MM.1S (cell line): ENCODE data around the gene ZHX3.

Experiments used
- DNase-seq: peaks from one replicate; pipeline ENCODE4 v3.0.0-alpha.2; 2015
- H2AFZ ChIP-seq: fragments of 300-600 bp; sonication (generic); 2 replicates; pipeline ENCODE4 v1.6.0; 2016; ENCODE audit warnings: antibody characterized with exemption, low read length
- H3F3A ChIP-seq: fragments of 300-600 bp; sonication (generic); 2 replicates; pipeline ENCODE4 v1.6.1; 2016; ENCODE audit warnings: mild to moderate bottlenecking, antibody characterized with exemption, low read length, moderate library complexity, mixed read lengths; ENCODE audit not compliant: insufficient read depth
- H3K27ac ChIP-seq: fragments of 300-600 bp; sonication (generic); 2 replicates; pipeline ENCODE4 v1.5.1; 2016; ENCODE audit warnings: mild to moderate bottlenecking, low read length
- H3K27me3 ChIP-seq: fragments of 300-600 bp; sonication (generic); replicated peaks from 2 replicates; pipeline ENCODE4 v1.6.0; 2016; ENCODE audit warnings: low read length; ENCODE audit not compliant: insufficient read depth
- H3K36me3 ChIP-seq: fragments of 300-600 bp; sonication (generic); replicated peaks from 2 replicates; pipeline ENCODE4 v1.6.1; 2016; ENCODE audit warnings: mild to moderate bottlenecking, low read length, mixed read lengths; ENCODE audit not compliant: insufficient read depth
- H3K4me1 ChIP-seq: fragments of 300-600 bp; sonication (generic); 2 replicates; pipeline ENCODE4 v1.6.1; 2016; ENCODE audit warnings: low read length, mixed read lengths
- H3K4me2 ChIP-seq: fragments of 300-600 bp; sonication (generic); 2 replicates; pipeline ENCODE4 v1.6.0; 2016; ENCODE audit warnings: low read depth, low read length
- H3K4me3 ChIP-seq: fragments of 300-600 bp; sonication (generic); 2 replicates; pipeline ENCODE4 v1.5.1; 2016; ENCODE audit warnings: low read length, mixed read lengths
- H3K79me2 ChIP-seq: fragments of 300-600 bp; sonication (generic); 2 replicates; pipeline ENCODE4 v1.6.1; 2016; ENCODE audit warnings: mixed run types, low read length, mixed read lengths
- H3K9ac ChIP-seq: fragments of 300-600 bp; sonication (generic); 2 replicates; pipeline ENCODE4 v1.6.1; 2016; ENCODE audit warnings: low read length, mixed read lengths
- H3K9me2 ChIP-seq: fragments of 300-600 bp; sonication (generic); replicated peaks from 2 replicates; pipeline ENCODE4 v1.6.1; 2016; ENCODE audit warnings: mild to moderate bottlenecking, low read length, mixed read lengths; ENCODE audit not compliant: insufficient read depth
- H3K9me3 ChIP-seq: fragments of 300-600 bp; sonication (generic); replicated peaks from 2 replicates; pipeline ENCODE4 v1.6.1; 2016; ENCODE audit warnings: mild to moderate bottlenecking, low read length, mixed read lengths; ENCODE audit not compliant: insufficient read depth
- H4K20me1 ChIP-seq: fragments of 300-600 bp; sonication (generic); 2 replicates; pipeline ENCODE4 v1.6.1; 2016; ENCODE audit warnings: mild to moderate bottlenecking, low read length, moderate library complexity, mixed read lengths; ENCODE audit not compliant: insufficient read depth
- EZH2 ChIP-seq: fragments of 300-600 bp; sonication (generic); optimal IDR thresholded peaks from 2 replicates; pipeline ENCODE3; 2017; ENCODE audit warnings: low read depth, mild to moderate bottlenecking, antibody characterized with exemption, low read length, mixed read lengths
- EZH2phosphoT487 ChIP-seq: fragments of 300-600 bp; sonication (generic); IDR thresholded peaks from 2 replicates; pipeline ENCODE4 v1.6.1; 2018; ENCODE audit warnings: antibody characterized with exemption, low read length
- TF ChIP-seq, protein P1 (sequence below): fragments of 300-600 bp; sonication (generic); IDR thresholded peaks from 2 replicates; pipeline ENCODE4 v1.5.1; 2016; ENCODE audit warnings: antibody characterized with exemption, low read length, mixed read lengths

Gene ZHX3

GRCh38 chr20:41225091-41225490 is 92.4 kb downstream of the ZHX3 start:
- Histone ChIP-seq H3K27me3 (no peaks in the 10 kb centered on the region), H3K9ac (no peak overlapping the region), H3K36me3 (no peaks in the 10 kb centered on the region), H3K4me3 (no peak overlapping the region), H3K4me1 (peaks cover 19% of the 10 kb centered on the region), H3K4me2 (no peak overlapping the region), H3K9me3 (no peaks in the 10 kb centered on the region), H3K9me2 (no peaks in the 10 kb centered on the region), H3F3A (0 out of 2 replicates have a peak, but pooled peaks cover 4% of the 10 kb centered on the region), H3K79me2 (no peaks in the 10 kb centered on the region), H3K27ac (no peak overlapping the region), H4K20me1 (no peaks in the 10 kb centered on the region), H2AFZ (no peak overlapping the region)
- TF ChIP-seq, protein P1, sequence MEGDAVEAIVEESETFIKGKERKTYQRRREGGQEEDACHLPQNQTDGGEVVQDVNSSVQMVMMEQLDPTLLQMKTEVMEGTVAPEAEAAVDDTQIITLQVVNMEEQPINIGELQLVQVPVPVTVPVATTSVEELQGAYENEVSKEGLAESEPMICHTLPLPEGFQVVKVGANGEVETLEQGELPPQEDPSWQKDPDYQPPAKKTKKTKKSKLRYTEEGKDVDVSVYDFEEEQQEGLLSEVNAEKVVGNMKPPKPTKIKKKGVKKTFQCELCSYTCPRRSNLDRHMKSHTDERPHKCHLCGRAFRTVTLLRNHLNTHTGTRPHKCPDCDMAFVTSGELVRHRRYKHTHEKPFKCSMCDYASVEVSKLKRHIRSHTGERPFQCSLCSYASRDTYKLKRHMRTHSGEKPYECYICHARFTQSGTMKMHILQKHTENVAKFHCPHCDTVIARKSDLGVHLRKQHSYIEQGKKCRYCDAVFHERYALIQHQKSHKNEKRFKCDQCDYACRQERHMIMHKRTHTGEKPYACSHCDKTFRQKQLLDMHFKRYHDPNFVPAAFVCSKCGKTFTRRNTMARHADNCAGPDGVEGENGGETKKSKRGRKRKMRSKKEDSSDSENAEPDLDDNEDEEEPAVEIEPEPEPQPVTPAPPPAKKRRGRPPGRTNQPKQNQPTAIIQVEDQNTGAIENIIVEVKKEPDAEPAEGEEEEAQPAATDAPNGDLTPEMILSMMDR = no peak
- no peak for DNase-seq

- no peak overlapping the region for H3K27ac ChIP-seq
- no peaks in the 10 kb centered on the region for H3K9me3 ChIP-seq
- no peak for DNase-seq
- H3K4me3 ChIP-seq = no peak overlapping the region
- no peaks in the 10 kb centered on the region for H4K20me1 ChIP-seq
- H3K9ac ChIP-seq = no peak overlapping the region
- H3K36me3 ChIP-seq = no peaks in the 10 kb centered on the region
- 0 out of 2 replicates have a peak, but pooled peaks cover 4% of the 10 kb centered on the region for H3F3A ChIP-seq
- H2AFZ ChIP-seq = no peak overlapping the region
- no peaks in the 10 kb centered on the region for H3K79me2 ChIP-seq
- no peaks in the 10 kb centered on the region for H3K27me3 ChIP-seq
- no peaks in the 10 kb centered on the region for H3K9me2 ChIP-seq
- TF ChIP-seq, protein P1 = no peak
- TF ChIP-seq EZH2phosphoT487 (no peak), EZH2 (no peak)
- H3K4me2 ChIP-seq = no peak overlapping the region
- H3K4me1 ChIP-seq = peaks cover 12% of the 10 kb centered on the region
Observed at GRCh38 chr20:41224281-41224680, 93.2 kb downstream of the ZHX3 start.

- Histone ChIP-seq H3K36me3 (no peaks in the 10 kb centered on the region), H3F3A (no peaks in the 10 kb centered on the region), H2AFZ (no peak overlapping the region), H3K9ac (no peak overlapping the region), H3K27me3 (no peaks in the 10 kb centered on the region), H3K4me3 (no peak overlapping the region), H3K4me1 (peaks cover under 1% of the 10 kb centered on the region; the same call in 1 of the 2 replicates), H3K79me2 (no peaks in the 10 kb centered on the region), H4K20me1 (no peaks in the 10 kb centered on the region), H3K9me2 (no peaks in the 10 kb centered on the region), H3K9me3 (no peaks in the 10 kb centered on the region), H3K27ac (no peak overlapping the region), H3K4me2 (no peak overlapping the region)
- no peak for TF ChIP-seq EZH2
- TF ChIP-seq, protein P1 = no peak
- no peak for TF ChIP-seq EZH2phosphoT487
- DNase-seq = no peak
Observed at GRCh38 chr20:41223112-41223511, 94.4 kb downstream of the ZHX3 start.

DNA sequence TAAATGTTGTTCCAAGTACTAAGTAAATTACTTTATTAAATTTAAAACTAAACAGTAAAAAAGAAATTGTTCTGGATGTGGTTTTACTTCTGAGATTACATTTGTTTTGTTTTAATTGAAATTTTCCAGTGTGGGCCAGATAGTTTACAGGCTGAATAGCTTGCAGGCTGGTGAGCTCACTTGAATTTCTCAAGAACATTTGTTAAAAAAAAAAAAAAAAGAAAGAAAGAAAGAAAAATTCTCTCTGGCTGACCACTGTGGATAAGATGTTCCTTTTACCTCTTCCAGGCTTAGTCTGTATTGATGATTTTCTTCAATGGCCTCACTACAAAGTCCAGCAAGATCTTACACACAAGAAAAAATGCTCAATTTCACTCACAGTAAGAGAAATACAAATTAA is 94.8 kb downstream of the ZHX3 start:
- Histone ChIP-seq H3K4me2 (no peak overlapping the region), H3K4me1 (no peaks in the 10 kb centered on the region), H3F3A (no peaks in the 10 kb centered on the region), H3K9ac (no peak overlapping the region), H3K4me3 (no peak overlapping the region), H3K36me3 (no peaks in the 10 kb centered on the region), H4K20me1 (no peaks in the 10 kb centered on the region), H3K27ac (no peak overlapping the region), H3K79me2 (0 out of 2 replicates have a peak, but pooled peaks cover under 1% of the 10 kb centered on the region), H2AFZ (no peak overlapping the region), H3K9me2 (no peaks in the 10 kb centered on the region), H3K27me3 (no peaks in the 10 kb centered on the region), H3K9me3 (no peaks in the 10 kb centered on the region)
- TF ChIP-seq EZH2phosphoT487 = no peak
- TF ChIP-seq, protein P1 = no peak
- no peak for TF ChIP-seq EZH2
- no peak for DNase-seq
